Panc1 (cell line): ENCODE data around the gene DACH1. TPM values are rescaled to one million over a fixed set of nuclear protein-coding genes. Genes with fewer than 3 reads are reported as not detected.

Experiments
- ATAC-seq: fragments of 200-7000 bp; cut with Tn5 transposase; 2 replicates; pipeline ENCODE4 v1.9.1; 2020; ENCODE audit warnings: mild to moderate bottlenecking, moderate library complexity
- BruUV-seq: library from RNA; stranded (reverse); fragments of 400-500 nt; replicated peaks from 2 replicates; lab custom pipeline; 2021; lab: Mats Ljungman, UMichigan
- CTCF ChIA-PET: fragments of 300-600 bp; sonication (Branson Sonifier 250); formaldehyde crosslinking; loops from one replicate; lab custom pipeline; 2022; ENCODE audit warnings: antibody characterized with exemption; lab: Charles Lee
- POLR2A ChIA-PET: fragments of 300-600 bp; sonication (Branson Sonifier 250); formaldehyde crosslinking; loops from one replicate; lab custom pipeline; 2022; ENCODE audit warnings: antibody characterized with exemption; lab: Charles Lee
- DNase-seq: peaks from one replicate; pipeline ENCODE4 v3.0.0-alpha.2; 2010; ENCODE audit warnings: low read depth, low spot score
- H3K27ac ChIP-seq: 2 replicates; pipeline ENCODE4 v1.5.1; 2011; ENCODE audit warnings: mild to moderate bottlenecking, low read length, inconsistent platforms
- H3K27me3 ChIP-seq: fragments of 200-500 bp; sonication (Bioruptor generic); 2 replicates; pipeline ENCODE4 v1.6.0; 2014; ENCODE audit warnings: low read length, inconsistent platforms; ENCODE audit not compliant: control insufficient read depth, insufficient read depth
- H3K36me3 ChIP-seq: fragments of 200-500 bp; sonication (Bioruptor generic); 2 replicates; pipeline ENCODE4 v1.5.1; 2014; ENCODE audit warnings: inconsistent platforms, mild to moderate bottlenecking, low read length, moderate library complexity; ENCODE audit not compliant: control insufficient read depth, insufficient read depth
- H3K4me1 ChIP-seq: 2 replicates; pipeline ENCODE4 v1.5.1; 2011; ENCODE audit warnings: inconsistent platforms, mild to moderate bottlenecking, low read length, moderate library complexity; ENCODE audit not compliant: control insufficient read depth, insufficient read depth
- H3K4me3 ChIP-seq, 2 experiments: 2 replicates each; pipeline ENCODE4 v1.5.1; 2011 to 2012; ENCODE audit warnings: low read depth in 2 of 2, low read length in 2 of 2, mild to moderate bottlenecking in 2 of 2, inconsistent platforms in 1 of 2, moderate library complexity in 1 of 2
- H3K9me3 ChIP-seq: fragments of 200-500 bp; sonication (Bioruptor generic); 2 replicates; pipeline ENCODE4 v1.5.1; 2014; ENCODE audit warnings: low read depth, mild to moderate bottlenecking, inconsistent platforms, low read length, moderate library complexity; ENCODE audit not compliant: control insufficient read depth, insufficient read depth
- POLR2AphosphoS5 ChIP-seq: IDR thresholded peaks from 2 replicates; pipeline ENCODE4 v1.6.1; 2012; ENCODE audit warnings: mild to moderate bottlenecking, low read depth, low read length, moderate library complexity
- SIN3A ChIP-seq: IDR thresholded peaks from 2 replicates; pipeline ENCODE4 v1.6.1; 2012; ENCODE audit warnings: low read depth, mild to moderate bottlenecking, low read length, moderate library complexity, borderline replicate concordance; ENCODE audit not compliant: insufficient read depth
- TCF7L2 ChIP-seq: IDR thresholded peaks from 2 replicates; pipeline ENCODE4 v1.6.1; 2011; ENCODE audit warnings: mild to moderate bottlenecking, low read depth, low read length, inconsistent platforms
- in situ Hi-C: cut with HindIII; loops from 2 replicates; pipeline ENCODE4 v1.10.0; 2016; ENCODE audit warnings: low sequenced_read_pairs, low pct_unique_long_range_greater_than_20kb
- intact Hi-C: fragments of 100-400 bp; cut with micrococcal nuclease; formaldehyde crosslinking; loops from one replicate; pipeline ENCODE4 v1.10.0; 2022; ENCODE audit not compliant: unreplicated experiment
- total RNA-seq: library from RNA; stranded (reverse); gene quantifications from one replicate; pipeline ENCODE4 v1.2.1, GENCODE V29; 2021; ENCODE audit not compliant: unreplicated experiment
- TF ChIP-seq, protein P1 (sequence below): fragments of 450-650 bp; IDR thresholded peaks from 2 replicates; pipeline ENCODE4 v1.5.1; 2017; ENCODE audit warnings: mild to moderate bottlenecking
- TF ChIP-seq, protein P2 (sequence below), 2 experiments: IDR thresholded peaks; 2 replicates each; pipeline ENCODE4 v1.6.1; 2011 to 2012; ENCODE audit warnings: low read depth in 2 of 2, control low read depth in 1 of 2, low read length in 1 of 2, mild to moderate bottlenecking in 1 of 2, moderate library complexity in 1 of 2; ENCODE audit not compliant: insufficient read depth in 1 of 2

The DACH1 gene
- total RNA-seq, 1 experiment from 2014 or later = 0.54 TPM

DNA sequence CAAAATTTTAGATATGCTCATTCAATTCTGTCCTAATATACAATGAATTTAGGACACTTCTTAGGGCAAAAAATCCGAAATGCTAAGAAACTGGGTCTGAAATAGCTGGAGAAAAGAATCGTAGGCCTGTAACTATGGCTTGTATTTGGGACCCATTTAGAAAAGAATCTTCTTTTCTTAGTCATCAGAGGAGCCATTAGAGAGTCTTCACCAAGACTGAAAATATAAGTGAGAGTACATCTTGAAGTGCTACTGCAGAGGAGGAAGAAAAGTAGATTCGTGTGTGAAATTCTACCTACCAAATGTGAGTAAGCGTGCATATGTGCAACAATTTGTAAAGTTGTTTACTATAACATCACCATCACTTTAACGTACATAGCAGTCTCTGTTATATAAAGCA, 8.8 kb upstream of the DACH1 start:
- intact Hi-C loops = no loop called here
- DNase-seq (no peak), ATAC-seq (no peak)
- Histone ChIP-seq H3K27ac (no peak overlapping the region), H3K27me3 (no peaks in the 10 kb centered on the region), H3K9me3 (no peaks in the 10 kb centered on the region), H3K4me3 (no peak overlapping the region), H3K36me3 (no peaks in the 10 kb centered on the region), H3K4me1 (no peaks in the 10 kb centered on the region)
- ChIA-PET CTCF (no interaction called here), POLR2A (no interaction called here)
- no TSS peak for BruUV-seq
- TF ChIP-seq TCF7L2 (no peak), SIN3A (no peak)
- TF ChIP-seq, protein P1, sequence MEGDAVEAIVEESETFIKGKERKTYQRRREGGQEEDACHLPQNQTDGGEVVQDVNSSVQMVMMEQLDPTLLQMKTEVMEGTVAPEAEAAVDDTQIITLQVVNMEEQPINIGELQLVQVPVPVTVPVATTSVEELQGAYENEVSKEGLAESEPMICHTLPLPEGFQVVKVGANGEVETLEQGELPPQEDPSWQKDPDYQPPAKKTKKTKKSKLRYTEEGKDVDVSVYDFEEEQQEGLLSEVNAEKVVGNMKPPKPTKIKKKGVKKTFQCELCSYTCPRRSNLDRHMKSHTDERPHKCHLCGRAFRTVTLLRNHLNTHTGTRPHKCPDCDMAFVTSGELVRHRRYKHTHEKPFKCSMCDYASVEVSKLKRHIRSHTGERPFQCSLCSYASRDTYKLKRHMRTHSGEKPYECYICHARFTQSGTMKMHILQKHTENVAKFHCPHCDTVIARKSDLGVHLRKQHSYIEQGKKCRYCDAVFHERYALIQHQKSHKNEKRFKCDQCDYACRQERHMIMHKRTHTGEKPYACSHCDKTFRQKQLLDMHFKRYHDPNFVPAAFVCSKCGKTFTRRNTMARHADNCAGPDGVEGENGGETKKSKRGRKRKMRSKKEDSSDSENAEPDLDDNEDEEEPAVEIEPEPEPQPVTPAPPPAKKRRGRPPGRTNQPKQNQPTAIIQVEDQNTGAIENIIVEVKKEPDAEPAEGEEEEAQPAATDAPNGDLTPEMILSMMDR = no peak
- in situ Hi-C loops = no loop called here

DNA sequence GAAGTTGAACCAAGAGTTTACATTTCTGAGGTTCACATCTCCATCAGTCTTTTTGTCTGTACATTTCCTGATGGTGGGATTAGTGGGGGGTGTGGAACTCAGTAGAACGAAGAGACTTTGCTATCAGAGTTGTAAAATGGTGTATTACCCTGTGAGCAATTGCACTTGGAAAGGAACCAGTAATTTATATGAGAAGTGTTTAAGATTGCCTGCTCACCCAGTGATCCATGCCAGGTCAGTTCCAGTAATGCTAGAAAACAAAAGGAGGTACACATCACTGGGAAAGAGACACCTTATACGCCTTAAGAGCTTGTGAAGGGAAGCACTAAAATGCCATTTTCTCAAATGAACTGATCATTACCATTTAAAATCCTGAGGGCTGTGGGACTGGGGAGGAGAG, 7.5 kb upstream of the DACH1 start:
- H3K9me3 ChIP-seq = no peaks in the 10 kb centered on the region
- ChIA-PET POLR2A (no interaction called here), CTCF (no interaction called here)
- no peak overlapping the region for H3K27ac ChIP-seq
- DNase-seq (no peak), ATAC-seq (no peak)
- intact Hi-C loops = no loop called here
- in situ Hi-C loops = no loop called here
- no peaks in the 10 kb centered on the region for H3K4me1 ChIP-seq
- no peaks in the 10 kb centered on the region for H3K36me3 ChIP-seq
- H3K27me3 ChIP-seq = no peaks in the 10 kb centered on the region
- BruUV-seq = no TSS peak
- no peak overlapping the region for H3K4me3 ChIP-seq
- TF ChIP-seq, protein P1 = no peak
- TF ChIP-seq TCF7L2 (no peak), SIN3A (no peak), POLR2AphosphoS5 (no peak)
- TF ChIP-seq, protein P2, sequence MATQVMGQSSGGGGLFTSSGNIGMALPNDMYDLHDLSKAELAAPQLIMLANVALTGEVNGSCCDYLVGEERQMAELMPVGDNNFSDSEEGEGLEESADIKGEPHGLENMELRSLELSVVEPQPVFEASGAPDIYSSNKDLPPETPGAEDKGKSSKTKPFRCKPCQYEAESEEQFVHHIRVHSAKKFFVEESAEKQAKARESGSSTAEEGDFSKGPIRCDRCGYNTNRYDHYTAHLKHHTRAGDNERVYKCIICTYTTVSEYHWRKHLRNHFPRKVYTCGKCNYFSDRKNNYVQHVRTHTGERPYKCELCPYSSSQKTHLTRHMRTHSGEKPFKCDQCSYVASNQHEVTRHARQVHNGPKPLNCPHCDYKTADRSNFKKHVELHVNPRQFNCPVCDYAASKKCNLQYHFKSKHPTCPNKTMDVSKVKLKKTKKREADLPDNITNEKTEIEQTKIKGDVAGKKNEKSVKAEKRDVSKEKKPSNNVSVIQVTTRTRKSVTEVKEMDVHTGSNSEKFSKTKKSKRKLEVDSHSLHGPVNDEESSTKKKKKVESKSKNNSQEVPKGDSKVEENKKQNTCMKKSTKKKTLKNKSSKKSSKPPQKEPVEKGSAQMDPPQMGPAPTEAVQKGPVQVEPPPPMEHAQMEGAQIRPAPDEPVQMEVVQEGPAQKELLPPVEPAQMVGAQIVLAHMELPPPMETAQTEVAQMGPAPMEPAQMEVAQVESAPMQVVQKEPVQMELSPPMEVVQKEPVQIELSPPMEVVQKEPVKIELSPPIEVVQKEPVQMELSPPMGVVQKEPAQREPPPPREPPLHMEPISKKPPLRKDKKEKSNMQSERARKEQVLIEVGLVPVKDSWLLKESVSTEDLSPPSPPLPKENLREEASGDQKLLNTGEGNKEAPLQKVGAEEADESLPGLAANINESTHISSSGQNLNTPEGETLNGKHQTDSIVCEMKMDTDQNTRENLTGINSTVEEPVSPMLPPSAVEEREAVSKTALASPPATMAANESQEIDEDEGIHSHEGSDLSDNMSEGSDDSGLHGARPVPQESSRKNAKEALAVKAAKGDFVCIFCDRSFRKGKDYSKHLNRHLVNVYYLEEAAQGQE (IDR thresholded peaks at IDR 0.05; ENCODE audit: insufficient read depth in 1 of 2, low read depth in 2 of 2, low read length in 1 of 2) = no peak
